ENCODE results near the gene FN1. TPM values are rescaled to one million over a fixed set of nuclear protein-coding genes. Genes with fewer than 3 reads are reported as not detected.

FN1 gene
- total RNA-seq, 1 experiment from 2014 or later, result 564 TPM

GRCh38 chr2:215396595-215397313 is 39.1 kb downstream of the FN1 start:
- intact Hi-C loops (cut with micrococcal nuclease), result loop anchor here (5.0 kb wide), 1 partner anchor 526 kb away; no protein-coding TSS in a partner anchor
- peaks cover 36% of the 10 kb centered on the region for H3K36me3 Mint-ChIP-seq (ENCODE audit: insufficient read depth, unreplicated experiment)
- CTCF ChIA-PET, result interaction anchor here (0.6 to 1.2 kb wide), 7 partner anchors 15 to 565 kb away, joined by 3 to 4 read pairs (median 3); no protein-coding TSS in a partner anchor

GRCh38 chr2:215395687-215396460 is 40.0 kb downstream of the FN1 start:
- no peak for TF ChIP-seq CTCF (IDR thresholded peaks at IDR 0.05; ENCODE audit: unreplicated experiment)
- intact Hi-C loops (cut with micrococcal nuclease), result loop anchor here (5.0 kb wide), 1 partner anchor 526 kb away; no protein-coding TSS in a partner anchor
- no peak for DNase-seq (ENCODE audit: unreplicated experiment)
- H3K4me3 Mint-ChIP-seq (ENCODE audit: unreplicated experiment), result no peak overlapping the region
- ChIA-PET CTCF (interaction anchor here (0.5 to 1.2 kb wide), 6 partner anchors 14 to 565 kb away, joined by 3 to 4 read pairs (median 3); no protein-coding TSS in a partner anchor), POLR2A (interaction anchor here (0.7 to 1.7 kb wide), 6 partner anchors 9 to 522 kb away, joined by 3 to 5 read pairs (median 4); no protein-coding TSS in a partner anchor)
- peaks cover 7% of the 10 kb centered on the region for H3K4me1 Mint-ChIP-seq (ENCODE audit: insufficient read depth, unreplicated experiment)
- no peaks in the 10 kb centered on the region for H3K9me3 Mint-ChIP-seq (ENCODE audit: unreplicated experiment)
- peaks cover 41% of the 10 kb centered on the region for H3K36me3 Mint-ChIP-seq (ENCODE audit: insufficient read depth, unreplicated experiment)
- peak overlapping the region; percentile 61 for H3K27ac Mint-ChIP-seq (ENCODE audit: low read depth, unreplicated experiment)
- BruUV-seq (replicated peaks), result no TSS peak
- H3K27me3 Mint-ChIP-seq (ENCODE audit: insufficient read depth, unreplicated experiment), result no peaks in the 10 kb centered on the region

More at GRCh38 chr2:215396595-215397313, 39.1 kb downstream of the FN1 start:
- Mint-ChIP-seq H3K9me3 (ENCODE audit: unreplicated experiment) (no peaks in the 10 kb centered on the region), H3K27ac (ENCODE audit: low read depth, unreplicated experiment) (no peak overlapping the region), H3K4me1 (ENCODE audit: insufficient read depth, unreplicated experiment) (peaks cover 7% of the 10 kb centered on the region), H3K4me3 (ENCODE audit: unreplicated experiment) (no peak overlapping the region), H3K27me3 (ENCODE audit: insufficient read depth, unreplicated experiment) (no peaks in the 10 kb centered on the region)
- DNase-seq (ENCODE audit: unreplicated experiment), result peak; percentile 75
- POLR2A ChIA-PET, result interaction anchor here (0.7 to 1.7 kb wide), 7 partner anchors 10 to 521 kb away, joined by 3 to 5 read pairs (median 4); no protein-coding TSS in a partner anchor
- no TSS peak for BruUV-seq (replicated peaks)
- no peak for TF ChIP-seq CTCF (IDR thresholded peaks at IDR 0.05; ENCODE audit: unreplicated experiment)

- ChIA-PET CTCF (interaction anchor here (1.7 kb wide), 1 partner anchor 11 kb away, joined by 3 read pairs; no protein-coding TSS in a partner anchor), POLR2A (no interaction called here)
- Mint-ChIP-seq H3K4me1 (ENCODE audit: insufficient read depth, unreplicated experiment) (peaks cover 7% of the 10 kb centered on the region), H3K36me3 (ENCODE audit: insufficient read depth, unreplicated experiment) (peaks cover 49% of the 10 kb centered on the region), H3K9me3 (ENCODE audit: unreplicated experiment) (no peaks in the 10 kb centered on the region), H3K4me3 (ENCODE audit: unreplicated experiment) (no peak overlapping the region), H3K27ac (ENCODE audit: low read depth, unreplicated experiment) (no peak overlapping the region), H3K27me3 (ENCODE audit: insufficient read depth, unreplicated experiment) (no peaks in the 10 kb centered on the region)
- no TSS peak for BruUV-seq (replicated peaks)
- TF ChIP-seq CTCF (IDR thresholded peaks at IDR 0.05; ENCODE audit: unreplicated experiment), result no peak
- DNase-seq (ENCODE audit: unreplicated experiment), result no peak
- intact Hi-C loops (cut with micrococcal nuclease), result no loop called here
These were observed 41.6 kb downstream of the FN1 start for GRCh38 chr2:215394102-215394805.
